Loucy (cell line): ENCODE measurements around the gene ACBD3.

Experiments used
- EZH2phosphoT487 ChIP-seq: fragments of 200-600 bp; IDR thresholded peaks from 2 replicates; pipeline ENCODE4 v1.6.1; 2018; ENCODE audit warnings: antibody characterized with exemption, mild to moderate bottlenecking, moderate library complexity, borderline replicate concordance
- TF ChIP-seq, protein P1 (sequence below): fragments of 200-600 bp; sonication (generic); conservative IDR thresholded peaks from 2 replicates; pipeline ENCODE4 v1.5.1; 2014; ENCODE audit warnings: mild to moderate bottlenecking, antibody characterized with exemption, low read length

DNA sequence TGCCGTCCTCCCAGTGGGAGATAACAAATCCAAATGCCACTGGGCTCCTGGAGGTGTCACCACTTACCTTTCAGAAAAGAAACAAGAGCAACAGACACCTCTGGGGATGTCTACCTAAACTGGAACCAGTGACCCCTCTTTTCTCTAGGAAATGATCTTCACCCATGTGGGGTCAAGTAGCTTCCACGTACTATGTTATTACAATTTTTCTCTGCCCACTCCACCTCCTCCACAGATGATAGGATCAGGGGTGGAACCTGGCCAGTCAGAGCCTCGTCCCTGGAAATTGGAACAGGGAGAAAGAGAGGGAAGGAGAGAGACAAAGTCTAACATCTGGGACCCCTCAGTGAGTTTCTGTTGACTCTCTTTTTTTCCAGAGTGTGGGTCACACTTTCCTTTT is 73.9 kb downstream of the ACBD3 start:
- TF ChIP-seq, protein P1, sequence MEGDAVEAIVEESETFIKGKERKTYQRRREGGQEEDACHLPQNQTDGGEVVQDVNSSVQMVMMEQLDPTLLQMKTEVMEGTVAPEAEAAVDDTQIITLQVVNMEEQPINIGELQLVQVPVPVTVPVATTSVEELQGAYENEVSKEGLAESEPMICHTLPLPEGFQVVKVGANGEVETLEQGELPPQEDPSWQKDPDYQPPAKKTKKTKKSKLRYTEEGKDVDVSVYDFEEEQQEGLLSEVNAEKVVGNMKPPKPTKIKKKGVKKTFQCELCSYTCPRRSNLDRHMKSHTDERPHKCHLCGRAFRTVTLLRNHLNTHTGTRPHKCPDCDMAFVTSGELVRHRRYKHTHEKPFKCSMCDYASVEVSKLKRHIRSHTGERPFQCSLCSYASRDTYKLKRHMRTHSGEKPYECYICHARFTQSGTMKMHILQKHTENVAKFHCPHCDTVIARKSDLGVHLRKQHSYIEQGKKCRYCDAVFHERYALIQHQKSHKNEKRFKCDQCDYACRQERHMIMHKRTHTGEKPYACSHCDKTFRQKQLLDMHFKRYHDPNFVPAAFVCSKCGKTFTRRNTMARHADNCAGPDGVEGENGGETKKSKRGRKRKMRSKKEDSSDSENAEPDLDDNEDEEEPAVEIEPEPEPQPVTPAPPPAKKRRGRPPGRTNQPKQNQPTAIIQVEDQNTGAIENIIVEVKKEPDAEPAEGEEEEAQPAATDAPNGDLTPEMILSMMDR, result no peak
- TF ChIP-seq EZH2phosphoT487, result no peak
